Peyer's patch (tissue), 4 donors: Measurements from ENCODE around the gene KIAA1755.

Experiments
- POLR2A ChIP-seq, 2 donors: fragments of 450-650 bp; IDR thresholded peaks; one replicate each; pipeline ENCODE4 v1.5.1; 2017; ENCODE audit warnings: antibody characterized with exemption in 2 of 2, mild to moderate bottlenecking in 2 of 2, moderate library complexity in 2 of 2
- TF ChIP-seq, protein P1 (sequence below), 6 experiments: fragments of 450-650 bp in 4 of 6; fragments of 200-600 bp in 2 of 6; sonication (generic) in 1 of 6; IDR thresholded peaks; one replicate each; pipeline ENCODE4 v1.5.1; 2017 to 2019; ENCODE audit warnings: antibody characterized with exemption in 6 of 6, mild to moderate bottlenecking in 3 of 6, moderate library complexity in 1 of 6

GRCh38 chr20:38261054-38261390 lies 487 bp upstream of the KIAA1755 start:
- TF ChIP-seq, protein P1, sequence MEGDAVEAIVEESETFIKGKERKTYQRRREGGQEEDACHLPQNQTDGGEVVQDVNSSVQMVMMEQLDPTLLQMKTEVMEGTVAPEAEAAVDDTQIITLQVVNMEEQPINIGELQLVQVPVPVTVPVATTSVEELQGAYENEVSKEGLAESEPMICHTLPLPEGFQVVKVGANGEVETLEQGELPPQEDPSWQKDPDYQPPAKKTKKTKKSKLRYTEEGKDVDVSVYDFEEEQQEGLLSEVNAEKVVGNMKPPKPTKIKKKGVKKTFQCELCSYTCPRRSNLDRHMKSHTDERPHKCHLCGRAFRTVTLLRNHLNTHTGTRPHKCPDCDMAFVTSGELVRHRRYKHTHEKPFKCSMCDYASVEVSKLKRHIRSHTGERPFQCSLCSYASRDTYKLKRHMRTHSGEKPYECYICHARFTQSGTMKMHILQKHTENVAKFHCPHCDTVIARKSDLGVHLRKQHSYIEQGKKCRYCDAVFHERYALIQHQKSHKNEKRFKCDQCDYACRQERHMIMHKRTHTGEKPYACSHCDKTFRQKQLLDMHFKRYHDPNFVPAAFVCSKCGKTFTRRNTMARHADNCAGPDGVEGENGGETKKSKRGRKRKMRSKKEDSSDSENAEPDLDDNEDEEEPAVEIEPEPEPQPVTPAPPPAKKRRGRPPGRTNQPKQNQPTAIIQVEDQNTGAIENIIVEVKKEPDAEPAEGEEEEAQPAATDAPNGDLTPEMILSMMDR (IDR thresholded peaks at IDR 0.05) = no peak
- no peak for TF ChIP-seq POLR2A (IDR thresholded peaks at IDR 0.05)
